Activated CD8-positive, alpha-beta T cell treated with anti-CD3 and anti-CD28 coated beads for 36 hours (primary cell): Measurements from ENCODE around the gene CAMSAP3. TPM values are rescaled to one million over a fixed set of nuclear protein-coding genes. Genes with fewer than 3 reads are reported as not detected.

Source experiments
- ATAC-seq: fragments of 200-7000 bp; cut with Tn5 transposase; one replicate; pipeline ENCODE4 v1.10.0; 2021; ENCODE audit warnings: mild to moderate bottlenecking, moderate library complexity
- CTCF ChIA-PET: fragments of 350-600 bp; sonication (Branson Sonifier 250); formaldehyde crosslinking; loops from one replicate; lab custom pipeline; 2021; ENCODE audit warnings: antibody characterized with exemption; lab: Charles Lee
- POLR2A ChIA-PET: fragments of 350-600 bp; sonication (Branson Sonifier 250); formaldehyde crosslinking; loops from one replicate; lab custom pipeline; 2021; ENCODE audit warnings: antibody characterized with exemption; lab: Charles Lee
- DNase-seq: peaks from one replicate; pipeline ENCODE4 v3.0.0-alpha.2; 2020
- H3K27ac Mint-ChIP-seq: one replicate; pipeline ENCODE4 v1.8.0; 2021; ENCODE audit warnings: mild to moderate bottlenecking, mixed read lengths
- H3K27me3 Mint-ChIP-seq: one replicate; pipeline ENCODE4 v1.8.0; 2021; ENCODE audit warnings: mixed read lengths
- H3K36me3 Mint-ChIP-seq: one replicate; pipeline ENCODE4 v1.8.0; 2021; ENCODE audit warnings: low read depth, mixed read lengths
- H3K4me1 Mint-ChIP-seq: one replicate; pipeline ENCODE4 v1.8.0; 2021; ENCODE audit warnings: low read depth, mixed read lengths
- H3K4me3 Mint-ChIP-seq: one replicate; pipeline ENCODE4 v1.8.0; 2021; ENCODE audit warnings: mild to moderate bottlenecking, moderate library complexity, mixed read lengths
- H3K9me3 Mint-ChIP-seq: one replicate; pipeline ENCODE4 v1.8.0; 2021; ENCODE audit warnings: mixed read lengths
- CTCF ChIP-seq: fragments of 200-600 bp; IDR thresholded peaks from one replicate; pipeline ENCODE4 v1.8.0; 2022; ENCODE audit warnings: antibody characterized with exemption, mild to moderate bottlenecking
- intact Hi-C: fragments of 100-400 bp; cut with micrococcal nuclease; formaldehyde crosslinking; loops from one replicate; pipeline ENCODE4 v1.10.0; 2022
- total RNA-seq, 2 experiments: library from RNA; stranded (reverse); gene quantifications; one replicate each; pipeline ENCODE4 v1.2.3, GENCODE V29; 2021

The CAMSAP3 gene
- total RNA-seq, 2 experiments from 2014 or later, result 0.25 to 0.63 TPM

DNA sequence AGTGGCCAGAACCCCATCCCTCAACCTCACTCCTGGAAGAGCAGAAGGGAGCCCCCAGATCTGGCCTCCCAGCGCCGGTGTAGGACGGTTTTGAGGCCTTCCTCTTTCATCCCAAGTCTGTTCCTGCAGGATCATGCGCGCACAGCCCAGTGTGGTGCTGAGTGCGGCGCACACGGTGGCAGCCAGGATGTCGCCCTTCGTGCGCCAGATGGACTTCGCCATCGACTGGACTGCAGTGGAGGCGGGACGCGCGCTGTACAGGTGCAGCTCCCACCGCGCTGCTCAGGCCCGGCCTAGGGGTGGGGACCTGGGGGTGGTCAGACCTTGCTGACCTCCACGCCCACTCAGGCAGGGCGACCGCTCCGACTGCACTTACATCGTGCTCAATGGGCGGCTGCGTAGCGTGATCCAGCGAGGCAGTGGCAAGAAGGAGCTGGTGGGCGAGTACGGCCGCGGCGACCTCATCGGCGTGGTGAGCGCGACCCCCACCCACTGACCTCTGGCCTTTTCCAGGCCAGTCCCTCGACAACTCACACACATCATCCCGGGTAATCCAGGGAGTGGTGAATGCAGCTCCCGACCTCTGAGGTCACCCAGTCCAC is 45.4 kb upstream of the CAMSAP3 start:
- Mint-ChIP-seq H3K36me3 (peaks cover 28% of the 10 kb centered on the region), H3K27me3 (no peaks in the 10 kb centered on the region), H3K27ac (no peak overlapping the region), H3K9me3 (no peaks in the 10 kb centered on the region), H3K4me1 (peaks cover 27% of the 10 kb centered on the region), H3K4me3 (no peak overlapping the region)
- DNase-seq (no peak), ATAC-seq (no peak)
- no peak for TF ChIP-seq CTCF
- intact Hi-C loops, result no loop called here
- CTCF ChIA-PET, result no interaction called here
- POLR2A ChIA-PET, result interaction anchor here (0.6 to 0.9 kb wide), 2 partner anchors 9 to 79 kb away, joined by 3 read pairs; partner anchors contain the start of genes PET100 and XAB2

DNA sequence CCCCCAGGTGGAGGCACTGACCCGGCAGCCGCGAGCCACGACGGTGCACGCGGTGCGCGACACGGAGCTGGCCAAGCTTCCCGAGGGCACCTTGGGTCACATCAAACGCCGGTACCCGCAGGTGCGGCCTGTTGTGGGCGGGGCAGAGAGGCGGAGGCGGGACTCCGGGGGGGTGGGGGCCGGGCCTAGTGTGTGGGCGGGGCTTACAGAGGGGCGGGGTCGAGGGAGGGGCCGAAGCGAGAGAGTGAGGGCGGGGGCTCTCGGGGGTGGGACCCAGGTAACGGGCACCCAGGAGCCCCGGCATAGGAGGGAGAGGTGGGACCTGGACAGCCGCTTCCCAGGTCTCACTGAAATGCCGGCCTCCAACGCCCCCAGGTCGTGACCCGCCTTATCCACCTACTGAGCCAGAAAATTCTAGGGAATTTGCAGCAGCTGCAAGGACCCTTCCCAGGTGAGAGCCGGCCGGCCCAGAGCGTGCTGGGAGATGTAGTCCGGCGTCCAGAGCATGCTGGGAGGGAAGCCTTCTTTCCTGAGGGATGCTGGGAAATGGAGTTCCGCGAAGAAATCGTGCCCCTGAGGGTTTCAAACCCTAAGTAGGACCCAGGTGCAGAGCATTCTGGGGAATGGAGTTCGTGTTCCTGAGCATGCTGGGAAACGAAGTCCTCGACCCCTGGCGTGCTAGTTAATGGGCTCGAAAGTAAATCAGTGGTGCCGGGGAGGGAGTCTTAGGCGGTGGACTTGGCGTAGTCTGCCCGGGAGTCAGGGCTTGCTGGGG is 44.5 kb upstream of the CAMSAP3 start:
- no peak for TF ChIP-seq CTCF
- ChIA-PET POLR2A (interaction anchor here (0.9 kb wide), 1 partner anchor 79 kb away, joined by 3 read pairs; the partner anchor contains the start of genes PET100 and XAB2), CTCF (no interaction called here)
- Mint-ChIP-seq H3K27me3 (no peaks in the 10 kb centered on the region), H3K4me3 (no peak overlapping the region), H3K36me3 (peaks cover 25% of the 10 kb centered on the region), H3K27ac (no peak overlapping the region), H3K4me1 (peaks cover 18% of the 10 kb centered on the region), H3K9me3 (no peaks in the 10 kb centered on the region)
- intact Hi-C loops, result no loop called here
- ATAC-seq (peak; percentile 73), DNase-seq (peak; percentile 61)

GRCh38 chr19:7552781-7553180 is 42.9 kb upstream of the CAMSAP3 start:
- no peaks in the 10 kb centered on the region for H3K27me3 Mint-ChIP-seq
- peaks cover 11% of the 10 kb centered on the region for H3K4me1 Mint-ChIP-seq
- ChIA-PET POLR2A (interaction anchor here (0.8 to 1.5 kb wide), 2 partner anchors 31 to 77 kb away, joined by 3 to 4 read pairs; partner anchors contain the start of genes MCOLN1, PET100 and XAB2), CTCF (interaction anchor here (1.3 to 1.8 kb wide), 2 partner anchors 15 to 128 kb away, joined by 6 to 12 read pairs; partner anchors contain the start of gene TRAPPC5)
- ATAC-seq, result no peak
- H3K27ac Mint-ChIP-seq, result no peak overlapping the region
- H3K36me3 Mint-ChIP-seq, result peaks cover 33% of the 10 kb centered on the region
- H3K9me3 Mint-ChIP-seq, result no peaks in the 10 kb centered on the region
- intact Hi-C loops, result no loop called here
- no peak for TF ChIP-seq CTCF
- DNase-seq, result no peak
- no peak overlapping the region for H3K4me3 Mint-ChIP-seq

DNA sequence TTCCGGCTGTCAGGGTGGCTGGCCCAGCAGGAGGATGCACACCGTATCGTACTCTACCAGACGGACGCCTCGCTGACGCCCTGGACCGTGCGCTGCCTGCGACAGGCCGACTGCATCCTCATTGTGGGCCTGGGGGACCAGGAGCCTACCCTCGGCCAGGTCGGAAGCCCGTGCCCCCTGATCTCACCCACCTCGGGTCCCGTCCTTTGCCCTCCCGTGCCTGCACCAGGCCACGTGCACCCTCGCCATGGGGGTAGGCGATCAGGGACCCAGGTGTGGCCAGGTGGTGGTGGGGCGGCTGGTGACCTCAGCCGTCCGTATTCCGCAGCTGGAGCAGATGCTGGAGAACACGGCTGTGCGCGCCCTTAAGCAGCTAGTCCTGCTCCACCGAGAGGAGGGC is 41.1 kb upstream of the CAMSAP3 start:
- Mint-ChIP-seq H3K4me3 (no peak overlapping the region), H3K27ac (no peak overlapping the region), H3K27me3 (no peaks in the 10 kb centered on the region), H3K36me3 (peaks cover 38% of the 10 kb centered on the region), H3K9me3 (no peaks in the 10 kb centered on the region), H3K4me1 (peaks cover 11% of the 10 kb centered on the region)
- no peak for ATAC-seq
- no peak for DNase-seq
- ChIA-PET POLR2A (no interaction called here), CTCF (interaction anchor here (1.1 kb wide), 1 partner anchor 14 kb away, joined by 5 read pairs; no protein-coding TSS in a partner anchor)
- intact Hi-C loops, result no loop called here
- no peak for TF ChIP-seq CTCF
